Keratinocyte (primary cell): ENCODE measurements around the gene HMG20A. TPM values are rescaled to one million over a fixed set of nuclear protein-coding genes. Genes with fewer than 3 reads are reported as not detected.

Experiments used
- DNase-seq: peaks from one replicate; pipeline ENCODE4 v3.0.0-alpha.2; 2011; ENCODE audit warnings: low read depth, missing footprints, low spot score
- FAIRE-seq: peaks from 2 replicates; lab custom pipeline; 2011; peaks lifted over from hg19 to GRCh38; lab: Jason Lieb, UNC
- H2AFZ ChIP-seq: 2 replicates; pipeline ENCODE4 v1.6.0; 2012; ENCODE audit warnings: low read length, control low read depth, inconsistent platforms; ENCODE audit not compliant: control insufficient read depth
- H3K27ac ChIP-seq: 2 replicates; pipeline ENCODE4 v1.5.1; 2011; ENCODE audit warnings: low read length; ENCODE audit not compliant: control insufficient read depth, insufficient read depth
- H3K27me3 ChIP-seq: 3 replicates; pipeline ENCODE4 v1.6.0; 2011; ENCODE audit warnings: low read length; ENCODE audit not compliant: control insufficient read depth, insufficient read depth; ENCODE audit errors: extremely low read depth
- H3K36me3 ChIP-seq, 2 experiments: 2 replicates in 1 of 2; 3 replicates in 1 of 2; pipeline ENCODE4 v1.5.1; 2011; ENCODE audit warnings: low read length in 2 of 2, mild to moderate bottlenecking in 1 of 2; ENCODE audit not compliant: control insufficient read depth in 2 of 2, insufficient read depth in 2 of 2; ENCODE audit errors: extremely low read depth in 1 of 2
- H3K4me1 ChIP-seq: 3 replicates; pipeline ENCODE4 v1.5.1; 2011; ENCODE audit warnings: low read length; ENCODE audit not compliant: control insufficient read depth, insufficient read depth; ENCODE audit errors: extremely low read depth
- H3K4me2 ChIP-seq: 3 replicates; pipeline ENCODE4 v1.6.0; 2011; ENCODE audit warnings: low read depth, low read length; ENCODE audit not compliant: control insufficient read depth, insufficient read depth; ENCODE audit errors: extremely low read depth
- H3K4me3 ChIP-seq, 3 experiments: fragments of 200-600 bp in 1 of 3; sonication (generic) in 1 of 3; 2 replicates in 2 of 3; 3 replicates in 1 of 3; pipeline ENCODE4 v1.5.1; 2011 to 2016; ENCODE audit warnings: low read length in 3 of 3, mild to moderate bottlenecking in 3 of 3, control low read depth in 2 of 3, inconsistent platforms in 1 of 3, low read depth in 1 of 3, mixed read lengths in 1 of 3, mixed run types in 1 of 3, moderate library complexity in 1 of 3; ENCODE audit not compliant: control insufficient read depth in 2 of 3, insufficient read depth in 2 of 3; ENCODE audit errors: extremely low read depth in 1 of 3
- H3K79me2 ChIP-seq: 2 replicates; pipeline ENCODE4 v1.6.0; 2012; ENCODE audit warnings: low read length; ENCODE audit not compliant: control insufficient read depth, insufficient read depth
- H3K9ac ChIP-seq: 3 replicates; pipeline ENCODE4 v1.6.0; 2011; ENCODE audit warnings: low read length; ENCODE audit not compliant: control insufficient read depth, insufficient read depth; ENCODE audit errors: extremely low read depth
- H3K9me1 ChIP-seq: 3 replicates; pipeline ENCODE4 v1.6.0; 2011; ENCODE audit warnings: low read length; ENCODE audit not compliant: control insufficient read depth, insufficient read depth; ENCODE audit errors: extremely low read depth
- H3K9me3 ChIP-seq: 2 replicates; pipeline ENCODE4 v1.5.1; 2012; ENCODE audit warnings: low read depth, low read length; ENCODE audit not compliant: control insufficient read depth
- H4K20me1 ChIP-seq: 3 replicates; pipeline ENCODE4 v1.6.0; 2011; ENCODE audit warnings: low read length; ENCODE audit not compliant: control insufficient read depth, insufficient read depth; ENCODE audit errors: extremely low read depth
- CTCF ChIP-seq, 3 experiments: IDR thresholded peaks in 1 of 3; conservative IDR thresholded peaks in 1 of 3; optimal IDR thresholded peaks in 1 of 3; 2 replicates in 2 of 3; 3 replicates in 1 of 3; pipeline versions ENCODE3 to v1.5.1; 2011; ENCODE audit warnings: low read length in 3 of 3, mild to moderate bottlenecking in 3 of 3, moderate library complexity in 2 of 3, control low read depth in 1 of 3, inconsistent platforms in 1 of 3; ENCODE audit not compliant: insufficient read depth in 2 of 3; ENCODE audit errors: extremely low read depth in 1 of 3
- EZH2 ChIP-seq: IDR thresholded peaks from one replicate; pipeline ENCODE4 v1.6.1; 2012; ENCODE audit warnings: inconsistent platforms, mild to moderate bottlenecking, low read length, moderate library complexity
- dilution Hi-C: fragments of 300-500 bp; cut with MboI; formaldehyde crosslinking; loops from one replicate; pipeline ENCODE4 v1.7.0; 2020; ENCODE audit warnings: low sequenced_read_pairs; ENCODE audit not compliant: extremely low pct_ligation_motif_present
- polyA plus RNA-seq, 5 experiments: library from polyadenylated mRNA; depleted of rRNA in 3 of 5; stranded (reverse) in 3 of 5; stranded (forward) in 1 of 5; unstranded in 1 of 5; fragments of >200 nt; gene quantifications; 1 replicate in 1 of 5; 2 replicates in 3 of 5; 3 replicates in 1 of 5; pipeline versions ENCODE4 v1.2.1 to v1.2.3, GENCODE V29; 2011 to 2012; ENCODE audit warnings: missing spikeins in 2 of 5, low read depth in 1 of 5, low replicate concordance in 1 of 5

Gene HMG20A
- polyA plus RNA-seq, 1 donor (not counting 4 experiments of a cell fraction or from before 2014, with no cell fraction given), result 44.6 TPM

GRCh38 chr15:77504306-77504705 lies 83.6 kb downstream of the HMG20A start:
- DNase-seq (no peak), FAIRE-seq (no peak)
- H3K27ac ChIP-seq, result no peak overlapping the region
- H3K27me3 ChIP-seq, result no peaks in the 10 kb centered on the region
- H3K4me3 ChIP-seq, result no peak overlapping the region
- H3K4me2 ChIP-seq, result no peak overlapping the region
- no peak overlapping the region for H3K9ac ChIP-seq
- dilution Hi-C loops, result no loop called here
- H2AFZ ChIP-seq, result no peak overlapping the region
- no peaks in the 10 kb centered on the region for H4K20me1 ChIP-seq
- no peaks in the 10 kb centered on the region for H3K9me1 ChIP-seq
- no peaks in the 10 kb centered on the region for H3K9me3 ChIP-seq
- H3K36me3 ChIP-seq, result no peaks in the 10 kb centered on the region
- TF ChIP-seq EZH2 (no peak), CTCF (optimal IDR thresholded peaks at IDR 0.05 in 1 of 3, IDR thresholded peaks at IDR 0.05 in 1 of 3, conservative IDR thresholded peaks at IDR 0.05 in 1 of 3; ENCODE audit: extremely low read depth in 1 of 3, insufficient read depth in 2 of 3, low read length in 3 of 3) (no peak)
- H3K4me1 ChIP-seq, result peaks cover 40% of the 10 kb centered on the region
- H3K79me2 ChIP-seq, result no peaks in the 10 kb centered on the region

- Histone ChIP-seq H3K4me3 (no peak overlapping the region), H2AFZ (no peak overlapping the region), H3K4me2 (no peak overlapping the region), H4K20me1 (no peaks in the 10 kb centered on the region), H3K9me1 (no peaks in the 10 kb centered on the region), H3K4me1 (peaks cover 40% of the 10 kb centered on the region), H3K9ac (no peak overlapping the region), H3K27me3 (no peaks in the 10 kb centered on the region), H3K79me2 (no peaks in the 10 kb centered on the region), H3K27ac (no peak overlapping the region), H3K9me3 (no peaks in the 10 kb centered on the region), H3K36me3 (no peaks in the 10 kb centered on the region)
- no peak for FAIRE-seq
- dilution Hi-C loops, result no loop called here
- DNase-seq, result no peak
- TF ChIP-seq CTCF (optimal IDR thresholded peaks at IDR 0.05 in 1 of 3, IDR thresholded peaks at IDR 0.05 in 1 of 3, conservative IDR thresholded peaks at IDR 0.05 in 1 of 3; ENCODE audit: extremely low read depth in 1 of 3, insufficient read depth in 2 of 3, low read length in 3 of 3), result no peak
- no peak for TF ChIP-seq EZH2
Observed at GRCh38 chr15:77504871-77505270, 84.2 kb downstream of the HMG20A start.
